Measurements from ENCODE around the gene B3GNT8. TPM values are rescaled to one million over a fixed set of nuclear protein-coding genes. Genes with fewer than 3 reads are reported as not detected.

B3GNT8 gene
- total RNA-seq, 3 donors from 2014 or later: 2.6 to 3.0 (median 2.9) TPM

- intact Hi-C loops (cut with DNase I; ENCODE audit: low total_unique reads): no loop called here
- H3K4me1 ChIP-seq: peaks cover 0 to 9% of the 10 kb centered on the region in 2 donors
These were observed 690 bp upstream of the B3GNT8 start for GRCh38 chr19:41427647-41428480.

GRCh38 chr19:41426116-41426841, 895 bp downstream of the B3GNT8 start:
- Histone ChIP-seq H3K4me3 (peak overlapping the region; percentile 51 to 76 (median 51)), H3K36me3 (no peaks in the 10 kb centered on the region), H3K27ac (peak overlapping the region; percentile 81 to 97), H3K9me3 (no peaks in the 10 kb centered on the region), H3K27me3 (no peaks in the 10 kb centered on the region), H3K4me1 (peaks cover 0 to 9% of the 10 kb centered on the region in 2 donors)
- DNase-seq (ENCODE audit: low spot score in 2 of 2): no peak
- TF ChIP-seq POLR2AphosphoS5 (IDR thresholded peaks at IDR 0.05): no peak
- TF ChIP-seq CTCF (IDR thresholded peaks at IDR 0.05): no peak
- no peak for TF ChIP-seq POLR2A (IDR thresholded peaks at IDR 0.05)
- intact Hi-C loops (cut with DNase I; ENCODE audit: low total_unique reads): no loop called here

More at GRCh38 chr19:41427647-41428480, 690 bp upstream of the B3GNT8 start:
- H3K36me3 ChIP-seq: no peaks in the 10 kb centered on the region
- H3K27ac ChIP-seq: peak overlapping the region; percentile 81 to 97
- TF ChIP-seq POLR2A (IDR thresholded peaks at IDR 0.05): no peak
- TF ChIP-seq POLR2AphosphoS5 (IDR thresholded peaks at IDR 0.05): no peak
- TF ChIP-seq CTCF (IDR thresholded peaks at IDR 0.05): no peak
- peak in 1 of 2 donors; percentile 62 for DNase-seq (ENCODE audit: low spot score in 2 of 2)
- peak overlapping the region; percentile 51 to 76 (median 51) for H3K4me3 ChIP-seq
- no peaks in the 10 kb centered on the region for H3K27me3 ChIP-seq
- no peaks in the 10 kb centered on the region for H3K9me3 ChIP-seq

GRCh38 chr19:41425174-41426115, 1.7 kb downstream of the B3GNT8 start:
- intact Hi-C loops (cut with DNase I; ENCODE audit: low total_unique reads): no loop called here
- Histone ChIP-seq H3K4me3 (no peak overlapping the region), H3K9me3 (no peaks in the 10 kb centered on the region), H3K27me3 (no peaks in the 10 kb centered on the region), H3K27ac (peak overlapping the region in 1 of 2 donors; percentile 12), H3K4me1 (peaks cover 0 to 9% of the 10 kb centered on the region in 2 donors), H3K36me3 (no peaks in the 10 kb centered on the region)
- no peak for TF ChIP-seq POLR2A (IDR thresholded peaks at IDR 0.05)
- no peak for TF ChIP-seq CTCF (IDR thresholded peaks at IDR 0.05)
- TF ChIP-seq POLR2AphosphoS5 (IDR thresholded peaks at IDR 0.05): no peak
- DNase-seq (ENCODE audit: low spot score in 2 of 2): no peak

GRCh38 chr19:41424335-41425173, 2.6 kb downstream of the B3GNT8 start:
- no peaks in the 10 kb centered on the region for H3K9me3 ChIP-seq
- TF ChIP-seq POLR2AphosphoS5 (IDR thresholded peaks at IDR 0.05): no peak
- no peak for TF ChIP-seq POLR2A (IDR thresholded peaks at IDR 0.05)
- TF ChIP-seq CTCF (IDR thresholded peaks at IDR 0.05): no peak
- DNase-seq (ENCODE audit: low spot score in 2 of 2): no peak
- no peak overlapping the region for H3K4me3 ChIP-seq
- no peaks in the 10 kb centered on the region for H3K36me3 ChIP-seq
- H3K27me3 ChIP-seq: no peaks in the 10 kb centered on the region
- no peak overlapping the region for H3K27ac ChIP-seq
- peaks cover 0 to 9% of the 10 kb centered on the region in 2 donors for H3K4me1 ChIP-seq
- intact Hi-C loops (cut with DNase I; ENCODE audit: low total_unique reads): no loop called here

Measured in breast epithelium (tissue), 4 donors.